MCF 10A (cell line): ENCODE results near the gene HSPA12B. TPM values are rescaled to one million over a fixed set of nuclear protein-coding genes. Genes with fewer than 3 reads are reported as not detected.

Experiments used
- BruUV-seq: library from RNA; stranded (reverse); fragments of 400-500 nt; replicated peaks from 2 replicates; lab custom pipeline; 2021; lab: Mats Ljungman, UMichigan
- CTCF ChIA-PET: fragments of 300-600 bp; sonication (Branson Sonifier 250); formaldehyde crosslinking; extraction: SDS; loops from one replicate; lab custom pipeline; 2021; ENCODE audit warnings: antibody characterized with exemption, inconsistent platforms; lab: Yijun Ruan, JAX
- POLR2A ChIA-PET: fragments of 300-600, 350-650 bp; sonication (Branson Sonifier 250); formaldehyde crosslinking; extraction: SDS; loops from one replicate; lab custom pipeline; 2020; ENCODE audit warnings: antibody characterized with exemption, inconsistent platforms; lab: Yijun Ruan, JAX
- DNase-seq: peaks from one replicate; pipeline ENCODE4 v3.0.0-alpha.2; 2018; ENCODE audit not compliant: unreplicated experiment
- H3K27ac Mint-ChIP-seq: one replicate; pipeline ENCODE4 v1.8.0; 2022; ENCODE audit warnings: mild to moderate bottlenecking, low read depth, mixed read lengths; ENCODE audit not compliant: unreplicated experiment
- H3K27me3 Mint-ChIP-seq: one replicate; pipeline ENCODE4 v1.8.0; 2022; ENCODE audit warnings: mixed read lengths; ENCODE audit not compliant: insufficient read depth, unreplicated experiment
- H3K36me3 Mint-ChIP-seq: one replicate; pipeline ENCODE4 v1.8.0; 2022; ENCODE audit warnings: mild to moderate bottlenecking, moderate library complexity, mixed read lengths; ENCODE audit not compliant: insufficient read depth, unreplicated experiment
- H3K4me1 Mint-ChIP-seq: one replicate; pipeline ENCODE4 v1.8.0; 2022; ENCODE audit warnings: mixed read lengths; ENCODE audit not compliant: insufficient read depth, unreplicated experiment
- H3K4me3 Mint-ChIP-seq: one replicate; pipeline ENCODE4 v1.8.0; 2022; ENCODE audit warnings: mild to moderate bottlenecking, moderate library complexity, mixed read lengths; ENCODE audit not compliant: unreplicated experiment
- H3K9me3 Mint-ChIP-seq: one replicate; pipeline ENCODE4 v1.8.0; 2022; ENCODE audit warnings: mixed read lengths; ENCODE audit not compliant: unreplicated experiment
- intact Hi-C: fragments of 100-400 bp; cut with micrococcal nuclease; formaldehyde crosslinking; loops from 2 replicates; pipeline ENCODE4 v1.14.1; 2022
- total RNA-seq: library from RNA; stranded (reverse); gene quantifications from 2 replicates; pipeline ENCODE4 v1.2.3, GENCODE V29; 2022
- TF ChIP-seq, protein P1 (sequence below): fragments of 200-600 bp; IDR thresholded peaks from one replicate; pipeline ENCODE4 v1.8.0; 2022; ENCODE audit warnings: antibody characterized with exemption, mild to moderate bottlenecking; ENCODE audit not compliant: unreplicated experiment

Gene HSPA12B
- total RNA-seq, 1 experiment from 2014 or later, result not detected

- Mint-ChIP-seq H3K9me3 (no peaks in the 10 kb centered on the region), H3K4me3 (no peak overlapping the region), H3K36me3 (no peaks in the 10 kb centered on the region), H3K4me1 (peaks cover 16% of the 10 kb centered on the region), H3K27ac (no peak overlapping the region), H3K27me3 (no peaks in the 10 kb centered on the region)
- TF ChIP-seq, protein P1, sequence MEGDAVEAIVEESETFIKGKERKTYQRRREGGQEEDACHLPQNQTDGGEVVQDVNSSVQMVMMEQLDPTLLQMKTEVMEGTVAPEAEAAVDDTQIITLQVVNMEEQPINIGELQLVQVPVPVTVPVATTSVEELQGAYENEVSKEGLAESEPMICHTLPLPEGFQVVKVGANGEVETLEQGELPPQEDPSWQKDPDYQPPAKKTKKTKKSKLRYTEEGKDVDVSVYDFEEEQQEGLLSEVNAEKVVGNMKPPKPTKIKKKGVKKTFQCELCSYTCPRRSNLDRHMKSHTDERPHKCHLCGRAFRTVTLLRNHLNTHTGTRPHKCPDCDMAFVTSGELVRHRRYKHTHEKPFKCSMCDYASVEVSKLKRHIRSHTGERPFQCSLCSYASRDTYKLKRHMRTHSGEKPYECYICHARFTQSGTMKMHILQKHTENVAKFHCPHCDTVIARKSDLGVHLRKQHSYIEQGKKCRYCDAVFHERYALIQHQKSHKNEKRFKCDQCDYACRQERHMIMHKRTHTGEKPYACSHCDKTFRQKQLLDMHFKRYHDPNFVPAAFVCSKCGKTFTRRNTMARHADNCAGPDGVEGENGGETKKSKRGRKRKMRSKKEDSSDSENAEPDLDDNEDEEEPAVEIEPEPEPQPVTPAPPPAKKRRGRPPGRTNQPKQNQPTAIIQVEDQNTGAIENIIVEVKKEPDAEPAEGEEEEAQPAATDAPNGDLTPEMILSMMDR, result no peak
- intact Hi-C loops, result no loop called here
- DNase-seq, result peak; percentile 60
- ChIA-PET CTCF (interaction anchor here (0.6 to 6.5 kb wide), 9 partner anchors 9 to 246 kb away, joined by 3 to 51 read pairs (median 5); no protein-coding TSS in a partner anchor), POLR2A (interaction anchor here (0.7 to 1.6 kb wide), 7 partner anchors 10 to 325 kb away, joined by 3 to 6 read pairs (median 3); no protein-coding TSS in a partner anchor)
- no TSS peak for BruUV-seq
These were observed 44.8 kb upstream of the HSPA12B start for GRCh38 chr20:3687655-3688054.

- POLR2A ChIA-PET, result interaction anchor here (0.7 kb wide), 1 partner anchor 290 kb away, joined by 4 read pairs; no protein-coding TSS in a partner anchor
- TF ChIP-seq, protein P1, result no peak
- Mint-ChIP-seq H3K27ac (no peak overlapping the region), H3K36me3 (no peaks in the 10 kb centered on the region), H3K27me3 (no peaks in the 10 kb centered on the region), H3K4me1 (peaks cover 16% of the 10 kb centered on the region), H3K9me3 (no peaks in the 10 kb centered on the region), H3K4me3 (no peak overlapping the region)
- CTCF ChIA-PET, result interaction anchor here (4.2 to 5.8 kb wide), 2 partner anchors 14 to 21 kb away, joined by 22 to 51 read pairs; no protein-coding TSS in a partner anchor
- intact Hi-C loops, result no loop called here
- no peak for DNase-seq
- BruUV-seq, result no TSS peak
These were observed 42.5 kb upstream of the HSPA12B start for GRCh38 chr20:3689978-3690377.

DNA sequence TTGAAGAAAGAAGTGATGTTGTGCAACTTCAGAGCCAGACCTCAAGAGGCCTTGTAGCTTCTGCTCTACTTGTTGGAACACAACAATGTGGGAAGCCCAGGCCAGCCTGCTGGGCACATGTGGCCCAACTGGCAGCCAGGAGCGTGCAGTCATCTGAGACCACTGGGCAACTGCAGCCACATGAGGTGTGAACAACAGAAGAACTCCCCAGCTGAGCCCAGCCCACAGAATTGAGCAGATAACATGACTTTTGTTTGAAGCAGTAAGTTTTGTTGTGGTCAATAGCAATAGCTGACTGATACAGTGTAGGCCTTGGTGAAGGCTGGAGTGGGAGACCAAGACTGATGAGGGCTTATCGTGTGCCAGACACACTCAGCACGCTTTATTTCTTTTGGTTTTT is 42.1 kb upstream of the HSPA12B start:
- H3K4me3 Mint-ChIP-seq, result no peak overlapping the region
- BruUV-seq, result no TSS peak
- H3K36me3 Mint-ChIP-seq, result no peaks in the 10 kb centered on the region
- H3K27me3 Mint-ChIP-seq, result no peaks in the 10 kb centered on the region
- intact Hi-C loops, result no loop called here
- TF ChIP-seq, protein P1, result no peak
- peaks cover 16% of the 10 kb centered on the region for H3K4me1 Mint-ChIP-seq
- H3K27ac Mint-ChIP-seq, result no peak overlapping the region
- ChIA-PET POLR2A (no interaction called here), CTCF (interaction anchor here (0.6 to 4.2 kb wide), 2 partner anchors 20 to 303 kb away, joined by 3 to 22 read pairs; no protein-coding TSS in a partner anchor)
- no peaks in the 10 kb centered on the region for H3K9me3 Mint-ChIP-seq
- no peak for DNase-seq

- Mint-ChIP-seq H3K36me3 (no peaks in the 10 kb centered on the region), H3K4me1 (peaks cover 15% of the 10 kb centered on the region), H3K9me3 (no peaks in the 10 kb centered on the region), H3K27me3 (no peaks in the 10 kb centered on the region), H3K27ac (no peak overlapping the region), H3K4me3 (no peak overlapping the region)
- intact Hi-C loops, result no loop called here
- ChIA-PET POLR2A (no interaction called here), CTCF (interaction anchor here (0.6 to 4.2 kb wide), 5 partner anchors 14 to 173 kb away, joined by 3 to 22 read pairs (median 4); no protein-coding TSS in a partner anchor)
- no TSS peak for BruUV-seq
- TF ChIP-seq, protein P1, result no peak
- no peak for DNase-seq
These were observed 41.2 kb upstream of the HSPA12B start for GRCh38 chr20:3691306-3691705.
